Measurements from ENCODE around the gene OLFML1.

GRCh38 chr11:7457211-7457610, 28.1 kb upstream of the OLFML1 start:
- TF ChIP-seq CTCF (conservative IDR thresholded peaks at IDR 0.05; ENCODE audit: low read depth, low read length), result no peak
- no peak for TF ChIP-seq EZH2phosphoT487 (IDR thresholded peaks at IDR 0.05; ENCODE audit: borderline replicate concordance, low read length)
